ENCODE measurements around the gene MIER2. TPM values are rescaled to one million over a fixed set of nuclear protein-coding genes. Genes with fewer than 3 reads are reported as not detected.

Gene MIER2
- total RNA-seq, 1 donor from 2014 or later, result 39.4 TPM

Other genes starting within 250 kb of the MIER2 start
- gene OR4F17, start 237.7 kb downstream of the MIER2 start, total RNA-seq, result not detected
- 11.7 TPM for gene PLPP2, start 53.4 kb downstream of the MIER2 start, total RNA-seq
- gene C2CD4C, start 64.4 kb upstream of the MIER2 start, total RNA-seq, result 2.2 TPM
- gene SHC2, start 116.2 kb upstream of the MIER2 start, total RNA-seq, result 24.0 TPM
- gene MADCAM1, start 151.7 kb upstream of the MIER2 start, total RNA-seq, result 0.92 TPM
- gene TPGS1, start 162.7 kb upstream of the MIER2 start, total RNA-seq, result 18.8 TPM
- gene CDC34, start 187.0 kb upstream of the MIER2 start, total RNA-seq, result 40.0 TPM
- 3.6 TPM for gene GZMM, start 199.3 kb upstream of the MIER2 start, total RNA-seq
- 366 TPM for gene BSG, start 227.8 kb upstream of the MIER2 start, total RNA-seq
- gene HCN2, start 245.1 kb upstream of the MIER2 start, total RNA-seq, result 0.24 TPM

All from lower lobe of right lung (tissue), 1 donor.